PC-9 (cell line): ENCODE results near the gene PTPRG. TPM values are rescaled to one million over a fixed set of nuclear protein-coding genes. Genes with fewer than 3 reads are reported as not detected.

Experiments
- BruUV-seq: library from RNA; stranded (reverse); fragments of 400-500 nt; replicated peaks from 2 replicates; lab custom pipeline; 2021; lab: Mats Ljungman, UMichigan
- CTCF ChIA-PET: fragments of 300-600 bp; sonication (Branson Sonifier 250); formaldehyde crosslinking; loops from one replicate; lab custom pipeline; 2022; ENCODE audit warnings: antibody characterized with exemption; lab: Charles Lee
- POLR2A ChIA-PET: fragments of 300-600 bp; sonication (Branson Sonifier 250); formaldehyde crosslinking; loops from one replicate; lab custom pipeline; 2022; ENCODE audit warnings: antibody characterized with exemption; ENCODE audit not compliant: unreplicated experiment; lab: Charles Lee
- DNase-seq, 2 experiments: peaks; one replicate each; pipeline versions ENCODE4 v3.0.0 to v3.0.0-alpha.2; 2015 to 2022; ENCODE audit warnings: mixed read lengths in 1 of 2
- H2AFZ ChIP-seq: fragments of 200-600 bp; sonication (generic); 2 replicates; pipeline ENCODE4 v1.8.1; 2017; ENCODE audit warnings: antibody characterized with exemption
- H3F3A ChIP-seq: fragments of 200-600 bp; sonication (generic); 2 replicates; pipeline ENCODE4 v1.8.1; 2017; ENCODE audit warnings: antibody characterized with exemption, mild to moderate bottlenecking, low read depth; ENCODE audit not compliant: insufficient read depth
- H3K27ac ChIP-seq: fragments of 200-600 bp; sonication (generic); 2 replicates; pipeline ENCODE4 v1.6.1; 2016; ENCODE audit warnings: mixed run types
- H3K27me3 ChIP-seq: fragments of 200-600 bp; sonication (generic); 2 replicates; pipeline ENCODE4 v1.6.1; 2016; ENCODE audit warnings: low read depth, mixed run types; ENCODE audit not compliant: insufficient read depth
- H3K36me3 ChIP-seq: fragments of 200-600 bp; sonication (generic); 2 replicates; pipeline ENCODE4 v1.6.1; 2016; ENCODE audit warnings: low read depth, mixed run types
- H3K4me1 ChIP-seq: fragments of 200-600 bp; sonication (generic); replicated peaks from 2 replicates; pipeline ENCODE4 v1.6.1; 2016; ENCODE audit warnings: mixed run types; ENCODE audit not compliant: insufficient read depth
- H3K4me2 ChIP-seq: fragments of 200-600 bp; sonication (generic); 2 replicates; pipeline ENCODE4 v1.6.1; 2017; ENCODE audit warnings: mixed run types
- H3K4me3 ChIP-seq: fragments of 200-600 bp; sonication (generic); 2 replicates; pipeline ENCODE4 v1.6.1; 2016; ENCODE audit warnings: mixed run types
- H3K79me2 ChIP-seq: fragments of 200-600 bp; sonication (generic); 2 replicates; pipeline ENCODE4 v1.6.1; 2017; ENCODE audit warnings: low read depth, mixed run types
- H3K9me2 ChIP-seq: fragments of 200-600 bp; sonication (generic); 2 replicates; pipeline ENCODE4 v1.8.1; 2017; ENCODE audit warnings: mild to moderate bottlenecking; ENCODE audit not compliant: insufficient read depth
- H3K9me3 ChIP-seq: fragments of 200-600 bp; sonication (generic); 2 replicates; pipeline ENCODE4 v1.8.1; 2016; ENCODE audit warnings: low read depth; ENCODE audit not compliant: insufficient read depth
- H4K20me1 ChIP-seq: fragments of 200-600 bp; sonication (generic); 2 replicates; pipeline ENCODE4 v1.8.1; 2017; ENCODE audit not compliant: insufficient read depth
- EZH2 ChIP-seq: fragments of 200-600 bp; sonication (generic); IDR thresholded peaks from 2 replicates; pipeline ENCODE4 v1.8.0; 2017; ENCODE audit warnings: antibody characterized with exemption, low read depth
- intact Hi-C: fragments of 100-400 bp; cut with micrococcal nuclease; formaldehyde crosslinking; loops from one replicate; pipeline ENCODE4 v1.10.0; 2022; ENCODE audit not compliant: unreplicated experiment
- total RNA-seq: library from RNA; stranded (reverse); gene quantifications from 2 replicates; pipeline ENCODE4 v1.2.3, GENCODE V29; 2021
- TF ChIP-seq, protein P1 (sequence below): fragments of 200-600 bp; sonication (generic); conservative IDR thresholded peaks from 2 replicates; pipeline ENCODE4 v1.6.1; 2017; ENCODE audit warnings: mixed run types, antibody characterized with exemption, mild to moderate bottlenecking, moderate library complexity

PTPRG gene
- total RNA-seq, 1 experiment from 2014 or later = 32.9 TPM

- no peaks in the 10 kb centered on the region for H3F3A ChIP-seq
- no peak overlapping the region for H2AFZ ChIP-seq
- H3K4me1 ChIP-seq = peaks cover 33% of the 10 kb centered on the region
- no peaks in the 10 kb centered on the region for H4K20me1 ChIP-seq
- no peak for DNase-seq
- no peaks in the 10 kb centered on the region for H3K79me2 ChIP-seq
- CTCF ChIA-PET = no interaction called here
- no peaks in the 10 kb centered on the region for H3K27me3 ChIP-seq
- no TSS peak for BruUV-seq
- no peak overlapping the region for H3K4me2 ChIP-seq
- TF ChIP-seq, protein P1, sequence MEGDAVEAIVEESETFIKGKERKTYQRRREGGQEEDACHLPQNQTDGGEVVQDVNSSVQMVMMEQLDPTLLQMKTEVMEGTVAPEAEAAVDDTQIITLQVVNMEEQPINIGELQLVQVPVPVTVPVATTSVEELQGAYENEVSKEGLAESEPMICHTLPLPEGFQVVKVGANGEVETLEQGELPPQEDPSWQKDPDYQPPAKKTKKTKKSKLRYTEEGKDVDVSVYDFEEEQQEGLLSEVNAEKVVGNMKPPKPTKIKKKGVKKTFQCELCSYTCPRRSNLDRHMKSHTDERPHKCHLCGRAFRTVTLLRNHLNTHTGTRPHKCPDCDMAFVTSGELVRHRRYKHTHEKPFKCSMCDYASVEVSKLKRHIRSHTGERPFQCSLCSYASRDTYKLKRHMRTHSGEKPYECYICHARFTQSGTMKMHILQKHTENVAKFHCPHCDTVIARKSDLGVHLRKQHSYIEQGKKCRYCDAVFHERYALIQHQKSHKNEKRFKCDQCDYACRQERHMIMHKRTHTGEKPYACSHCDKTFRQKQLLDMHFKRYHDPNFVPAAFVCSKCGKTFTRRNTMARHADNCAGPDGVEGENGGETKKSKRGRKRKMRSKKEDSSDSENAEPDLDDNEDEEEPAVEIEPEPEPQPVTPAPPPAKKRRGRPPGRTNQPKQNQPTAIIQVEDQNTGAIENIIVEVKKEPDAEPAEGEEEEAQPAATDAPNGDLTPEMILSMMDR = no peak
- no peak for TF ChIP-seq EZH2
- no peaks in the 10 kb centered on the region for H3K9me2 ChIP-seq
- H3K9me3 ChIP-seq = no peaks in the 10 kb centered on the region
- no peak overlapping the region for H3K27ac ChIP-seq
- intact Hi-C loops = no loop called here
- POLR2A ChIA-PET = no interaction called here
- no peaks in the 10 kb centered on the region for H3K36me3 ChIP-seq
- no peak overlapping the region for H3K4me3 ChIP-seq
These were observed 68.1 kb downstream of the PTPRG start for GRCh38 chr3:61629442-61629841.

DNA sequence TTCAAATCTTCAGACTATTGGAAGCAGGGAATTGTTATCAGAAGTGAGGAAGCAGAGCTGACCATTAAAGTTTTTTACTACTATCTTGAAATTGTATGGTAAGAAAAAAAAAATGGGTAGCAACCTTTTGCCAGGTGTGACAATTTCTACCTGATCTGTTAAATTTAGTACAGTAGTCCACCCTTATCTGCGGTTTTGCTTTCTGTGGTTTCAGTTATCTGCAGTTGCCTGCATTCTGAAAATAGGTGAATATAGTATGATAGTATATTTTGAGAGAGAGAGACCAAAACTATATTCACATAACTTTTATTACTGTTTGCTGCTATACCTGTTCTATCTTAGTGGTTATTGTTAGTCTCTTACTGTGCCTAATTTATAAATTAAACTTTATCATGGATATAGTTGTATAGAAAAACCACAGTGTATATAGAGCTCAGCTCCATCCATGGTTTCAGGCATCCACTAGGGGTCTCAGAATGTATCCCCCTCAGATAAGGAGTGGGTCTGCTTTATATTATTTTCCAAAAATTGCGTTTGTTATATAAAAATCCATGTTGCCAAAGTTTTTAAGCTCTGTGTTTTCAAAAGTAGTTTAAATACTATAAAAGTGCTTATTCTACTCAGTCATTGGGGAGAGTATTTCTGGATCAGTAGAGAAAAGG, 69.9 kb downstream of the PTPRG start:
- no peaks in the 10 kb centered on the region for H3K9me2 ChIP-seq
- H3K36me3 ChIP-seq = no peaks in the 10 kb centered on the region
- TF ChIP-seq EZH2 = no peak
- TF ChIP-seq, protein P1 = no peak
- POLR2A ChIA-PET = no interaction called here
- no peak overlapping the region for H2AFZ ChIP-seq
- BruUV-seq = no TSS peak
- H3K27me3 ChIP-seq = no peaks in the 10 kb centered on the region
- H3K4me3 ChIP-seq = no peak overlapping the region
- DNase-seq = no peak
- H3K4me1 ChIP-seq = peaks cover 39% of the 10 kb centered on the region
- no peak overlapping the region for H3K27ac ChIP-seq
- H4K20me1 ChIP-seq = no peaks in the 10 kb centered on the region
- no peaks in the 10 kb centered on the region for H3K9me3 ChIP-seq
- intact Hi-C loops = no loop called here
- H3F3A ChIP-seq = no peaks in the 10 kb centered on the region
- H3K79me2 ChIP-seq = no peaks in the 10 kb centered on the region
- no peak overlapping the region for H3K4me2 ChIP-seq
- CTCF ChIA-PET = no interaction called here

- no peak for DNase-seq
- H3K36me3 ChIP-seq = no peaks in the 10 kb centered on the region
- no peak overlapping the region for H3K27ac ChIP-seq
- H3K4me1 ChIP-seq = peaks cover 29% of the 10 kb centered on the region
- H3K79me2 ChIP-seq = no peaks in the 10 kb centered on the region; the same call in 1 of the 2 replicates
- ChIA-PET POLR2A (no interaction called here), CTCF (no interaction called here)
- H3K4me3 ChIP-seq = no peak overlapping the region
- no peak overlapping the region for H3K4me2 ChIP-seq
- intact Hi-C loops = no loop called here
- H3F3A ChIP-seq = no peaks in the 10 kb centered on the region
- H3K27me3 ChIP-seq = no peaks in the 10 kb centered on the region
- H3K9me3 ChIP-seq = no peaks in the 10 kb centered on the region
- no TSS peak for BruUV-seq
- H3K9me2 ChIP-seq = no peaks in the 10 kb centered on the region
- TF ChIP-seq EZH2 = no peak
- TF ChIP-seq, protein P1 = no peak
- 0 out of 2 replicates have a peak, but pooled peaks cover 2% of the 10 kb centered on the region for H4K20me1 ChIP-seq
- H2AFZ ChIP-seq = no peak overlapping the region
These were observed 71.3 kb downstream of the PTPRG start for GRCh38 chr3:61632568-61633175.
